ENCODE data around the gene PBRM1. TPM values are rescaled to one million over a fixed set of nuclear protein-coding genes. Genes with fewer than 3 reads are reported as not detected.
A peak's percentile ranks its signal among the peaks of the same experiment; 100 is the strongest.

PBRM1 gene
- total RNA-seq, 6 experiments from 2014 or later: 44.1 to 64.2 (median 56.0) TPM

DNA sequence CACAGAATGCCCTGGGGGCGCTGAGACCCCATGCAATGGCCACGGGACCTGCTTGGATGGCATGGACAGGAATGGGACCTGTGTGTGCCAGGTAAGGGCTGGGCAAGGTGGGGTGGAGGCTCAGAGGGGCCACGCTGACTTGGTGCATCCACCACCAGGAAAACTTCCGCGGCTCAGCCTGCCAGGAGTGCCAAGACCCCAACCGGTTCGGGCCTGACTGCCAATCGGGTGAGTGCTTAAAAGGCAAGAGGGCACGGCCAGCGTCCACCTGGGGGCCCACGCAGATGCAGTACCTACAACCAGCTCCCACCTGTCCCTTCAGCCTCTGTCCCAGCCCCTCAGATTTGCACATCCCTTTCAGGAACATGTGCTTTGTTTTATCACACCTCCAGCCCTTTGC, 183.7 kb downstream of the PBRM1 start:
- H3K4me1 Mint-ChIP-seq (ENCODE audit: low read depth): peaks cover 10% of the 10 kb centered on the region
- DNase-seq: no peak
- H3K4me3 Mint-ChIP-seq: no peak overlapping the region
- H3K36me3 Mint-ChIP-seq (ENCODE audit: low read depth): no peaks in the 10 kb centered on the region
- TF ChIP-seq, protein P1, sequence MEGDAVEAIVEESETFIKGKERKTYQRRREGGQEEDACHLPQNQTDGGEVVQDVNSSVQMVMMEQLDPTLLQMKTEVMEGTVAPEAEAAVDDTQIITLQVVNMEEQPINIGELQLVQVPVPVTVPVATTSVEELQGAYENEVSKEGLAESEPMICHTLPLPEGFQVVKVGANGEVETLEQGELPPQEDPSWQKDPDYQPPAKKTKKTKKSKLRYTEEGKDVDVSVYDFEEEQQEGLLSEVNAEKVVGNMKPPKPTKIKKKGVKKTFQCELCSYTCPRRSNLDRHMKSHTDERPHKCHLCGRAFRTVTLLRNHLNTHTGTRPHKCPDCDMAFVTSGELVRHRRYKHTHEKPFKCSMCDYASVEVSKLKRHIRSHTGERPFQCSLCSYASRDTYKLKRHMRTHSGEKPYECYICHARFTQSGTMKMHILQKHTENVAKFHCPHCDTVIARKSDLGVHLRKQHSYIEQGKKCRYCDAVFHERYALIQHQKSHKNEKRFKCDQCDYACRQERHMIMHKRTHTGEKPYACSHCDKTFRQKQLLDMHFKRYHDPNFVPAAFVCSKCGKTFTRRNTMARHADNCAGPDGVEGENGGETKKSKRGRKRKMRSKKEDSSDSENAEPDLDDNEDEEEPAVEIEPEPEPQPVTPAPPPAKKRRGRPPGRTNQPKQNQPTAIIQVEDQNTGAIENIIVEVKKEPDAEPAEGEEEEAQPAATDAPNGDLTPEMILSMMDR (IDR thresholded peaks at IDR 0.05): no peak
- no peaks in the 10 kb centered on the region for H3K9me3 Mint-ChIP-seq
- H3K27me3 Mint-ChIP-seq (ENCODE audit: insufficient read depth): peaks cover 6% of the 10 kb centered on the region; the same call in 1 of the 2 replicates
- H3K27ac Mint-ChIP-seq: no peak overlapping the region

DNA sequence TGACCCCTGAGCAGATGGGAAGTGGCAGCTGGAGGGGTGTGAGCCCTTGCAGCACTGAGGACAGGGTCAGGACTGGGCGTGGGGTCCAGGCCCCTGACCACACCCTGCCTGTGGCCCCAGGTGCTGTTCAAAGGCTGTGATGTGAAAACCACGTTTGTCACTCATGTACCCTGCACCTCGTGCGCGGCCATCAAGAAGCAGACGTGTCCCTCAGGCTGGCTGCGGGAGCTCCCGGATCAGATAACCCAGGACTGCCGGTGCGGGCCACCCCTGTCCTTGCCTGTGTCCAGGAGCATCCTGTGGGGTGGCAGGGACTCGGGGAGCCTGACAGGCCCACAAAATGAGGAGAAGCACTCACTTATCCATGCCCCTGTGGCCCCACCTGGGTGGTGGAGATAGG, 184.7 kb downstream of the PBRM1 start:
- Mint-ChIP-seq H3K27ac (no peak overlapping the region), H3K27me3 (ENCODE audit: insufficient read depth) (peaks cover 5% of the 10 kb centered on the region; the same call in 1 of the 2 replicates), H3K36me3 (ENCODE audit: low read depth) (no peaks in the 10 kb centered on the region), H3K9me3 (no peaks in the 10 kb centered on the region), H3K4me1 (ENCODE audit: low read depth) (peaks cover 10% of the 10 kb centered on the region), H3K4me3 (no peak overlapping the region)
- TF ChIP-seq, protein P1 (IDR thresholded peaks at IDR 0.05): no peak
- DNase-seq: no peak

DNA sequence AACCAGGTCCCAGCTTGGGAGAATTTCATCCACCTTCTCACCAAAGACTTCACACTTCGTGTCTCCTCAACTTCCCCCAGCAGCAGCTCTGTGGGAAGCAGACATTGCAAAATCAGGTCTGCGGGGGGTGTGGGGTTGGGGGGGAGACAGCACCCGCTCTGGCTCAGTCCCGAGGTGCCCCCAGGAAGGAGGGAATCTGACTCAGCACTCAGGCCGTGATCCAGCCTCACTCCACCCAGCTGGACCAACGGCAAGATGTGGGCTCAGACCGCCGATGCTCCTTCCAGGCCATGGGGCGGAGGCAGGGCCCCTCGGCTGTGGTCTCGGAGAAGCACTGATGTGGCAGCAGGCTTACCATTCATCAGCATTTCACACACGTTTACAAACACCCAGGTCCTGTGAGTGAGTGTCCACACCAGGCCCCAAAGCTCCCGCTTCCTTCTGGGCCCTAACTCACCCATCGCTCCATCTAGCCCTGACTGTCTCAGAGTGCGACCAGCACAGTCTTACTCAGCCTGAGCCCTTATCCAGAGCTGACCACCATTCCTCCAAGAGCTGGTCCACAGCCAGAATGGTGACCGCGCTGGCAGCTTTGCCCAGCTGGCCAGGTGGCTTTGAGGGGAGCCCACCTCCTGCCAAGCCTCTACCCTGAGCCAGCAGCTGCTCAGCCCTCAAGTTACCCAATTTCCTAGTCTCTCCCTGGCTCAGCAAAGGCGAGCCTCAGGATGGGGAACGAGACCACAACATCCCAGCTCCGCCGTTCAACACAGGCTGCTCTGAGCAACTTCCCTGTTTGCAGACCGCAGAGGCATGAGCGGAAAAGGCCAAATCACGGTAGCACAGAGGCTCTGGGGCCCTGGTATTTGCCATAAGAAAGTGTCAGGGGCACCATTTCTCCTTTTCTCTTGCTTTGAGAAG, 187.3 kb downstream of the PBRM1 start:
- TF ChIP-seq, protein P1 (IDR thresholded peaks at IDR 0.05): no peak
- Mint-ChIP-seq H3K4me1 (ENCODE audit: low read depth) (peaks cover 15% of the 10 kb centered on the region), H3K4me3 (no peak overlapping the region), H3K27ac (peak overlapping the region; percentile 42; the same call in 1 of the 2 replicates), H3K36me3 (ENCODE audit: low read depth) (no peaks in the 10 kb centered on the region), H3K27me3 (ENCODE audit: insufficient read depth) (peaks cover 2% of the 10 kb centered on the region; the same call in 1 of the 2 replicates), H3K9me3 (no peaks in the 10 kb centered on the region)
- DNase-seq: no peak

DNA sequence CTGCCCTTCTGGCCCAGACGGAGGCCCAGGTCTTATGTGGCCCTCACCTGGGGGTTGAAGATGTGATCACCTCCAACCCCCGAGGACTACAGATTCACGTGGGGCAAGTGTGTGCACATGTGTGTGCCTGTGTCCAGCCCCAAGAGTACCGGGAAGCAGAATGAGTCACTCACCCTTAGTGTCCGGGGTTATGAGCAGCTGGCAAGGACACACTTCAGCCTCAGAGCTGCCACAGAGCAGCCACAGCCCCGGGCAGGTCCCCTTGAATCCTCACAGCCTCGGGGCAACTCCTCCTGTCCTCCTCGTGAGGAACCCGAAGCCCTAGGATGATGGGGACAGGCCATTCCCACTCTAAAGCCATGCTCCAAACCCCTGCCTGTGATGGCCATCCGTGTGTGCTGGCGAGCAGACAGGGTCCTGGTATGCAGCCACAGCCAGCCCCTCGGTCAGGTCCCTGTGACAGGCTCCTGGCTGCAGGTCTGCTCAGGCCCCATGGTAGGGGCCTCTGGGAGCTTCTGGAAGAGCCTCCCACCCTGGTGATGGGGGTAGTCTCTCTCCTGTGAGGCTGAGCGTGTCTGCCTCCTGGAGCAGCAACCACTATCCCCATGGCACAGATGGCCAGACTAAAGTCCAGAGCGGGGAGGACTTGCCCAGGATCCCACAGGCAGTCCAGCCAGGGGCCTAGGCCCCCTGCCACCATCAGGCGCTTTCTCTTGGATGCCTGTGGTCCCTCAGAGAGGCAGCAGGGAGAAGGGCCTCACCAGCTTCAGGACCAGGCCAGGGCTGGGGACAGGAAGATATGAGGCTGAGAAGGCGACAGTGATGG, 189.7 kb downstream of the PBRM1 start:
- TF ChIP-seq, protein P1 (IDR thresholded peaks at IDR 0.05): no peak
- Mint-ChIP-seq H3K27me3 (ENCODE audit: insufficient read depth) (peaks cover 2% of the 10 kb centered on the region; the same call in 1 of the 2 replicates), H3K9me3 (no peaks in the 10 kb centered on the region), H3K4me3 (no peak overlapping the region), H3K4me1 (ENCODE audit: low read depth) (peaks cover 19% of the 10 kb centered on the region), H3K27ac (peak overlapping the region; percentile 42; the same call in 1 of the 2 replicates), H3K36me3 (ENCODE audit: low read depth) (peaks cover 7% of the 10 kb centered on the region)
- peak; percentile 49 for DNase-seq

Other genes starting within 250 kb of the PBRM1 start
- gene SEMA3G, start 240.8 kb downstream of the PBRM1 start, total RNA-seq (2021; fragmentation: NEBNext Ultra II Directional; extraction: Animal tissue kit (Norgen Biotek cat#: 25700)): not detected
- gene TNNC1, start 231.9 kb downstream of the PBRM1 start, total RNA-seq (2021; fragmentation: NEBNext Ultra II Directional; extraction: Animal tissue kit (Norgen Biotek cat#: 25700)): under 1 TPM in 4 of 6 experiments, not detected in 2; 0.35 to 0.55 (median 0.53) TPM
- gene NISCH, start 230.3 kb downstream of the PBRM1 start, total RNA-seq (2021; fragmentation: NEBNext Ultra II Directional; extraction: Animal tissue kit (Norgen Biotek cat#: 25700)): 10 to 100 TPM; 46.4 to 62.5 (median 55.8) TPM
- gene STAB1, start 190.6 kb downstream of the PBRM1 start, total RNA-seq (2021; fragmentation: NEBNext Ultra II Directional; extraction: Animal tissue kit (Norgen Biotek cat#: 25700)): not detected
- gene NT5DC2, start 152.1 kb downstream of the PBRM1 start, total RNA-seq (2021; fragmentation: NEBNext Ultra II Directional; extraction: Animal tissue kit (Norgen Biotek cat#: 25700)): 100 to 1,000 TPM; 156 to 198 (median 183) TPM
- 10 to 100 TPM; 22.2 to 38.4 (median 28.3) TPM for gene UQCC5, start 149.3 kb downstream of the PBRM1 start, total RNA-seq (2021; fragmentation: NEBNext Ultra II Directional; extraction: Animal tissue kit (Norgen Biotek cat#: 25700))
- gene GNL3, start 119 bp upstream of the PBRM1 start, total RNA-seq (2021; fragmentation: NEBNext Ultra II Directional; extraction: Animal tissue kit (Norgen Biotek cat#: 25700)): 10 to 100 TPM; 77.1 to 87.9 (median 80.9) TPM
- 10 to 100 TPM; 72.6 to 90.9 (median 88.5) TPM for gene GLT8D1, start 19.9 kb upstream of the PBRM1 start, total RNA-seq (2021; fragmentation: NEBNext Ultra II Directional; extraction: Animal tissue kit (Norgen Biotek cat#: 25700))
- gene SPCS1, start 20.2 kb upstream of the PBRM1 start, total RNA-seq (2021; fragmentation: NEBNext Ultra II Directional; extraction: Animal tissue kit (Norgen Biotek cat#: 25700)): 100 to 1,000 TPM; 179 to 209 (median 193) TPM
- gene NEK4, start 85.0 kb upstream of the PBRM1 start, total RNA-seq (2021; fragmentation: NEBNext Ultra II Directional; extraction: Animal tissue kit (Norgen Biotek cat#: 25700)): 10 to 100 TPM; 19.9 to 25.0 (median 21.7) TPM
- not detected for gene ITIH1, start 91.7 kb upstream of the PBRM1 start, total RNA-seq (2021; fragmentation: NEBNext Ultra II Directional; extraction: Animal tissue kit (Norgen Biotek cat#: 25700))
- gene ITIH3, start 108.9 kb upstream of the PBRM1 start, total RNA-seq (2021; fragmentation: NEBNext Ultra II Directional; extraction: Animal tissue kit (Norgen Biotek cat#: 25700)): 1 to 10 TPM in 1 of 6 experiments, under 1 TPM in 5; 0.59 to 1.3 (median 0.70) TPM
- 1 to 10 TPM in 2 of 6 experiments, under 1 TPM in 4; 0.55 to 2.4 (median 0.79) TPM for gene ITIH4, start 144.8 kb upstream of the PBRM1 start, total RNA-seq (2021; fragmentation: NEBNext Ultra II Directional; extraction: Animal tissue kit (Norgen Biotek cat#: 25700))
- gene MUSTN1, start 149.1 kb upstream of the PBRM1 start, total RNA-seq (2021; fragmentation: NEBNext Ultra II Directional; extraction: Animal tissue kit (Norgen Biotek cat#: 25700)): under 1 TPM in 1 of 6 experiments, not detected in 5; 0.39 TPM
- gene STIMATE, start 211.6 kb upstream of the PBRM1 start, total RNA-seq (2021; fragmentation: NEBNext Ultra II Directional; extraction: Animal tissue kit (Norgen Biotek cat#: 25700)): 10 to 100 TPM; 18.4 to 25.6 (median 21.7) TPM